Right atrium auricular region (tissue), 2 donors: ENCODE measurements around the gene PKM. TPM values are rescaled to one million over a fixed set of nuclear protein-coding genes. Genes with fewer than 3 reads are reported as not detected.

Source experiments
- DNase-seq: peaks from one replicate; pipeline ENCODE4 v3.0.0-alpha.2; 2019; ENCODE audit warnings: low spot score
- H3K27ac ChIP-seq, 2 donors: fragments of 200-600 bp; sonication (generic); 1 replicate in 1 of 2; 2 replicates in 1 of 2; pipeline ENCODE4 v1.5.1; 2016 to 2019
- H3K27me3 ChIP-seq, 2 donors: fragments of 200-600 bp; sonication (generic); one replicate each; pipeline versions ENCODE4 v1.5.1 to v1.6.0; 2017 to 2019
- H3K36me3 ChIP-seq: fragments of 200-600 bp; sonication (generic); one replicate; pipeline ENCODE4 v1.5.1; 2016
- H3K4me1 ChIP-seq, 2 donors: fragments of 200-600 bp; sonication (generic); one replicate each; pipeline versions ENCODE4 v1.5.1 to v1.6.0; 2017 to 2019
- H3K4me3 ChIP-seq, 2 donors: fragments of 200-600 bp; sonication (generic); 1 replicate in 1 of 2; 2 replicates in 1 of 2; pipeline ENCODE4 v1.5.1; 2017 to 2019; ENCODE audit warnings: mild to moderate bottlenecking in 1 of 2, moderate library complexity in 1 of 2
- H3K9me3 ChIP-seq, 2 donors: fragments of 200-600 bp; sonication (generic); one replicate each; pipeline ENCODE4 v1.5.1; 2019
- CTCF ChIP-seq, 2 donors: fragments of 200-600 bp; sonication (generic); IDR thresholded peaks; one replicate each; pipeline ENCODE4 v1.5.1; 2019; ENCODE audit warnings: antibody characterized with exemption in 2 of 2
- total RNA-seq, 2 donors: library from RNA; depleted of rRNA; stranded (reverse); fragments of >200 nt; gene quantifications; one replicate each; pipeline ENCODE4 v1.1.0, GENCODE V29; 2016

The PKM gene
- total RNA-seq, 2 donors from 2014 or later: 538 to 934 TPM

GRCh38 chr15:72252663-72253299, 21.8 kb upstream of the PKM start:
- DNase-seq: no peak
- Histone ChIP-seq H3K27me3 (no peaks in the 10 kb centered on the region), H3K36me3 (peaks cover 97% of the 10 kb centered on the region), H3K9me3 (no peaks in the 10 kb centered on the region), H3K4me1 (no peaks in the 10 kb centered on the region), H3K4me3 (no peak overlapping the region), H3K27ac (no peak overlapping the region)
- TF ChIP-seq CTCF (IDR thresholded peaks at IDR 0.05): no peak

GRCh38 chr15:72249142-72249810, 18.3 kb upstream of the PKM start:
- no peaks in the 10 kb centered on the region for H3K9me3 ChIP-seq
- H3K4me1 ChIP-seq: no peaks in the 10 kb centered on the region
- H3K4me3 ChIP-seq: no peak overlapping the region
- no peak for TF ChIP-seq CTCF (IDR thresholded peaks at IDR 0.05)
- DNase-seq: no peak
- H3K36me3 ChIP-seq: peaks cover 81% of the 10 kb centered on the region
- H3K27me3 ChIP-seq: no peaks in the 10 kb centered on the region
- no peak overlapping the region for H3K27ac ChIP-seq

GRCh38 chr15:72248514-72248913, 17.5 kb upstream of the PKM start:
- Histone ChIP-seq H3K9me3 (no peaks in the 10 kb centered on the region), H3K36me3 (peaks cover 79% of the 10 kb centered on the region), H3K27me3 (no peaks in the 10 kb centered on the region), H3K4me3 (no peak overlapping the region), H3K27ac (no peak overlapping the region), H3K4me1 (no peaks in the 10 kb centered on the region)
- no peak for TF ChIP-seq CTCF (IDR thresholded peaks at IDR 0.05)
- DNase-seq: no peak

GRCh38 chr15:72242775-72243370, 11.9 kb upstream of the PKM start:
- DNase-seq: no peak
- peaks cover 70% of the 10 kb centered on the region for H3K36me3 ChIP-seq
- no peaks in the 10 kb centered on the region for H3K27me3 ChIP-seq
- no peak overlapping the region for H3K4me3 ChIP-seq
- H3K4me1 ChIP-seq: no peaks in the 10 kb centered on the region
- H3K27ac ChIP-seq: no peak overlapping the region
- TF ChIP-seq CTCF (IDR thresholded peaks at IDR 0.05): no peak
- H3K9me3 ChIP-seq: no peaks in the 10 kb centered on the region

GRCh38 chr15:72239652-72240051, 8.7 kb upstream of the PKM start:
- Histone ChIP-seq H3K4me3 (no peak overlapping the region), H3K27ac (no peak overlapping the region), H3K9me3 (no peaks in the 10 kb centered on the region), H3K4me1 (peaks cover 0 to 8% of the 10 kb centered on the region in 2 donors), H3K36me3 (peaks cover 54% of the 10 kb centered on the region), H3K27me3 (no peaks in the 10 kb centered on the region)
- no peak for DNase-seq
- no peak for TF ChIP-seq CTCF (IDR thresholded peaks at IDR 0.05)
